Effector memory CD8-positive, alpha-beta T cell (primary cell): Measurements from ENCODE around the gene MEN1.

ENCODE experiments used
- ATAC-seq: fragments of 150-1000 bp; cut with Tn5 transposase; replicated peaks from 2 replicates; pipeline ENCODE4 v1.10.0; 2021; ENCODE audit warnings: mild to moderate bottlenecking, moderate library complexity
- DNase-seq, 3 experiments: peaks; one replicate each; pipeline ENCODE4 v3.0.0; 2021
- H3K27ac Mint-ChIP-seq, 2 donors: one replicate each; pipeline ENCODE4 v1.8.0; 2022; ENCODE audit warnings: mild to moderate bottlenecking in 2 of 2, mixed read lengths in 2 of 2, moderate library complexity in 2 of 2
- H3K27me3 Mint-ChIP-seq, 2 donors: one replicate each; pipeline ENCODE4 v1.8.0; 2022; ENCODE audit warnings: mixed read lengths in 2 of 2
- H3K36me3 Mint-ChIP-seq: one replicate; pipeline ENCODE4 v1.8.0; 2022; ENCODE audit warnings: mild to moderate bottlenecking, moderate library complexity, mixed read lengths; ENCODE audit not compliant: insufficient read depth
- H3K4me1 Mint-ChIP-seq, 2 donors: one replicate each; pipeline ENCODE4 v1.8.0; 2022; ENCODE audit warnings: low read depth in 2 of 2, mixed read lengths in 2 of 2
- H3K4me3 Mint-ChIP-seq, 2 donors: one replicate each; pipeline ENCODE4 v1.8.0; 2022; ENCODE audit warnings: mild to moderate bottlenecking in 2 of 2, mixed read lengths in 2 of 2, moderate library complexity in 2 of 2
- H3K9me3 Mint-ChIP-seq, 2 donors: one replicate each; pipeline ENCODE4 v1.8.0; 2022; ENCODE audit warnings: mixed read lengths in 2 of 2

MEN1 gene

DNA sequence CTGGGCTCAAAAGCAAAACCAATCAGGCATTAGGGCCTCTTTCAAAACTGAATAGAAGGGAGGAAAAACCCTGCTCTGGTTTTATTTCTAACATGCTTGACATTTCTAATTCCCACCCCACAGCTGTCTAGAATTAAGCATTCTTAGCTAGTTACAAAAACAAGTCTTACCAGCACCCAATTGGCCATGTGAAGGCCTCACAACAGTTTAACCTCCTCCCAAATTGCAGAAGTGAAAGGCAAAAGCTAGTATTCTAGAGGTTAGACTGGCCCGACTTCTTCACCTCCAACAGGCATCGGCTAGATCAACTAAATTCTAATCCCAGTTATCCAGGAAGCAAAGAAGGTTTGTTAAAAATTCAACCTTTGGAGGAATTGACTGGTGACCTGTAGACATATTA lies 38.5 kb downstream of the MEN1 start:
- H3K36me3 Mint-ChIP-seq: peaks cover 100% of the 10 kb centered on the region
- ATAC-seq (no peak), DNase-seq (no peak)
- H3K4me1 Mint-ChIP-seq: peaks cover 58 to 69% of the 10 kb centered on the region in 2 donors
- peak overlapping the region; percentile 19 to 36 for H3K4me3 Mint-ChIP-seq
- H3K9me3 Mint-ChIP-seq: no peaks in the 10 kb centered on the region
- no peaks in the 10 kb centered on the region for H3K27me3 Mint-ChIP-seq
- H3K27ac Mint-ChIP-seq: peak overlapping the region; percentile 8 to 82

DNA sequence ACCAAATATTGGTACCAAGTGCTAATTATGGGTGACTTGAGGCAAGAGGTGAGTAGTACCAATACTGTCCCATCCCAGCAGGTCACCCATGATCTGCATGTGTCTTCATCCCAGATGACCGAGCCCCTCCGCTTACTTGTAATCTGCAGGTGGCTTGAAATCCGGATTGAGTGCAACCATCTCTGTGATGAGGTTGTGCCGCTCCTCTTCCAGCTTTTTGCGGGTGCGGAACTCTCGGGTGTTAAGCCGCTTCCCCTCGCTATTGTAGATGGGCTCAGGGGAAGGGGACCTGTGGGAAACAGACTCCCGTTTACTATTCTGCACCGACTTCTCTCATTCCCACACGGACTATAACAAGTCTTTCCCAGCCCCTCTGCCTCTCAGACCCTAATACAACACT lies 40.2 kb downstream of the MEN1 start:
- peaks cover 55 to 66% of the 10 kb centered on the region in 2 donors for H3K4me1 Mint-ChIP-seq
- no peak overlapping the region for H3K4me3 Mint-ChIP-seq

DNA sequence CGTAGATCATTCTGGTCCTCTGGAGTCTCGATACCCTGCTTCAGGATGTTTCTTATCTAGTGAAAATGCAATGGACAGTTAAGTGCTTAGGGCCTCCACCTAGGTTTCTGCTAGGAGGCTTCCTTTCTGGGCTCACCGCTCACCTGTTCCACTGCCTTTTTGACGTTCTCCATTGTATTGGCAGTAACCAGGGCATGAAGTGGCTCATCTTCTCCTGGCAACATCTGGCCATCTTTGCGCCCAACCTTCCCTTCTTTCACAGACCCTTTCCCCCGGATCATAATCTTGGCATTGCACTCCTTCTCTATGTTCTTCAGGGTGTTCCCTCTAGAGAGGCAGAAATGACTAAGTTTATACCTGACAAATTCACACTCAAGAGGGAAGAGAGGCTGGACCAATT lies 41.1 kb downstream of the MEN1 start:
- peak overlapping the region; percentile 27 to 97 for H3K27ac Mint-ChIP-seq
- H3K4me1 Mint-ChIP-seq: peaks cover 61 to 67% of the 10 kb centered on the region in 2 donors
- peak overlapping the region; percentile 18 to 36 for H3K4me3 Mint-ChIP-seq
- no peaks in the 10 kb centered on the region for H3K27me3 Mint-ChIP-seq
- H3K36me3 Mint-ChIP-seq: peaks cover 100% of the 10 kb centered on the region
- H3K9me3 Mint-ChIP-seq: no peaks in the 10 kb centered on the region
- DNase-seq (no peak), ATAC-seq (no peak)

More for the DNA sequence above, 40.2 kb downstream of the MEN1 start:
- Mint-ChIP-seq H3K27me3 (no peaks in the 10 kb centered on the region), H3K36me3 (peaks cover 100% of the 10 kb centered on the region), H3K27ac (peak overlapping the region; percentile 77 to 87), H3K9me3 (no peaks in the 10 kb centered on the region)
- DNase-seq (no peak), ATAC-seq (no peak)

DNA sequence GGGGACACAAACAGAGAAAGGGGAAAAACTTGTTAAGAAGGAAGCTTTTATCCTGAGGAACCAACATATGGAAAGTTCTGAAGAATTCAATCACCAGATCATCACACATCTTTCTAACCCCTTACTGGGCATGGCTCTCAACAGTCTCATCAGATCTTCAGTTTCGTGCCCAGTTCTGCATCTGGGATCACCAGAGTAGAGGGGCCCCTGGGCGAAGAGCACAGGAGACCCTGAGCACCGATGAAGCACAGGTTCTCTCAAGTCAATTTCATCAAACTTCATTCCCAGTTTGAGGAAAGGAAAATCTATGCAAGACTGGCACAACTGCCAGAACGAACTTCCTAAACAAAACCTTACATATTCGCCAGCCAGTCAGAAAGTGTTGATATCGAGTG lies 42.1 kb downstream of the MEN1 start:
- H3K4me3 Mint-ChIP-seq: peak overlapping the region in 1 of 2 donors; percentile 34
- ATAC-seq: no peak
- DNase-seq: no peak
- no peaks in the 10 kb centered on the region for H3K27me3 Mint-ChIP-seq
- H3K9me3 Mint-ChIP-seq: no peaks in the 10 kb centered on the region
- H3K4me1 Mint-ChIP-seq: peaks cover 67 to 69% of the 10 kb centered on the region in 2 donors
- H3K27ac Mint-ChIP-seq: peak overlapping the region; percentile 86 to 97
- peaks cover 100% of the 10 kb centered on the region for H3K36me3 Mint-ChIP-seq

DNA sequence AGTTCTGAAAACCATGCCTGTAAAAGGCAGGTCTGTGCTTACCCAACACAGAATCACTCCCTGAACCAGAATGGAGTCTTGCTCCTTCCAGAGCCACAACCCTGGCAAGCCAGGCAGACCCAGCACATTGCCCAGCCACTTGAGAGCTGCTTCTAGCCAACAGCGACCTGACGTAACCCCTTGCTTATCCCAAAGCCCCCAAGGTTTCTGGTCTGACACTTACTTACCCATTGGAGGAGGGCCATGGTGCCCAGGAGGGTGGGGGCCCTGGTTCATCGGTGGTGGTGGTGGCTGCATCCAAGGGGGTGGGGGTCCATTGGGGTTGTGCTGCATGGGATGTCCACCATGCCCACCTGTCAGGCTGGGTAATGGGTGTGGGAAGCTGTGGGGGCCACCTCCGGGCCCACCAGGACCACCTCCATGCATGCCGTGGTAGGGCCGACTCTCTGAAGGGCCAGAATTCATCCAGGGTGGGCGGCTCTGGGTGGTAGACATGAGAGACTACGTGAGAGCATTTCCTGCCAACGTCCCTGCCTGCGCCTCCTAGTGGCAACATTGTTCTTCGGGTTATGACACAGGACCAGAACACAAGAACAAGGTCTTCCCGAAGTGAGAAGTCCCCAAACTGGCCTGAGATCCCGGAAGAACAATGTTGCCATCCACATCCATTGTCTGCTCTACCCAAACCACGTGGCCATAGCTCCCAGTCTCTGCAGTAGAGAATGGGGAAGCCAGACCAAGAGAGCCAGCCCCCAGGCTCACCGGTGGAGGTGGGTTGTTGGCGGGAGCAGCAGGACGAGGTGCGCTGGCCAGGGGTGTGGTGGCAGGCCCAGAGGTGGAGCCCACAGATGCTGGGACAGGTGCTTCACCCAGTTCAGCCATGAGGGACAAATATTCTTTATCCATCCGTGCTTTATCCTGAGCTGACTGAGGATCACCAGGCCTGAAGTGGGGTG lies 42.7 kb downstream of the MEN1 start:
- DNase-seq (peak; percentile 81 to 85 (median 84)), ATAC-seq (peak; percentile 34)
- peaks cover 100% of the 10 kb centered on the region for H3K36me3 Mint-ChIP-seq
- H3K4me1 Mint-ChIP-seq: peaks cover 70 to 72% of the 10 kb centered on the region in 2 donors
- no peaks in the 10 kb centered on the region for H3K9me3 Mint-ChIP-seq
- H3K27ac Mint-ChIP-seq: peak overlapping the region; percentile 86 to 97
- peak overlapping the region; percentile 64 to 81 for H3K4me3 Mint-ChIP-seq
- H3K27me3 Mint-ChIP-seq: no peaks in the 10 kb centered on the region

DNA sequence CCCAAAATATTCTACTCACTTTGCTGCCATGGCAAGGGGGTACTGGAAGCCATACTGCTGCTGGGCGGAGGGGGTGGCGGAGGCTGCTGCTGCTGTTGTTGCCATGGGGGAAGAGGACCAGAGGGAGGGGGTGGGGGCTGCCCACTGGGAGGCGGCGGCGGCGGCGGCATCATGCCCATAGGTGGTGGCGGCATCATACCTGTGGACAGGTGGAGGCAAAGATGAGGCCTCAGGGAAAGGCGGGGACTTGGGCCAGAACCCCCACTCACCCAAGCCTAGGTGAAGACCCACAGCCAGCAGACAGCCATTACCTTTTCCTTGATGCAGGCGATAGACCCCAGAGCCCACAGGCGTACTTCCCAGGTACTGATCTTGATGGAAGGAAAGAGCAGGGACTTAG lies 43.5 kb downstream of the MEN1 start:
- peak overlapping the region; percentile 86 to 97 for H3K27ac Mint-ChIP-seq
- peaks cover 70 to 71% of the 10 kb centered on the region in 2 donors for H3K4me1 Mint-ChIP-seq
- DNase-seq (no peak), ATAC-seq (no peak)
- H3K27me3 Mint-ChIP-seq: no peaks in the 10 kb centered on the region
- peaks cover 100% of the 10 kb centered on the region for H3K36me3 Mint-ChIP-seq
- peak overlapping the region in 1 of 2 donors; percentile 81 for H3K4me3 Mint-ChIP-seq
- no peaks in the 10 kb centered on the region for H3K9me3 Mint-ChIP-seq

DNA sequence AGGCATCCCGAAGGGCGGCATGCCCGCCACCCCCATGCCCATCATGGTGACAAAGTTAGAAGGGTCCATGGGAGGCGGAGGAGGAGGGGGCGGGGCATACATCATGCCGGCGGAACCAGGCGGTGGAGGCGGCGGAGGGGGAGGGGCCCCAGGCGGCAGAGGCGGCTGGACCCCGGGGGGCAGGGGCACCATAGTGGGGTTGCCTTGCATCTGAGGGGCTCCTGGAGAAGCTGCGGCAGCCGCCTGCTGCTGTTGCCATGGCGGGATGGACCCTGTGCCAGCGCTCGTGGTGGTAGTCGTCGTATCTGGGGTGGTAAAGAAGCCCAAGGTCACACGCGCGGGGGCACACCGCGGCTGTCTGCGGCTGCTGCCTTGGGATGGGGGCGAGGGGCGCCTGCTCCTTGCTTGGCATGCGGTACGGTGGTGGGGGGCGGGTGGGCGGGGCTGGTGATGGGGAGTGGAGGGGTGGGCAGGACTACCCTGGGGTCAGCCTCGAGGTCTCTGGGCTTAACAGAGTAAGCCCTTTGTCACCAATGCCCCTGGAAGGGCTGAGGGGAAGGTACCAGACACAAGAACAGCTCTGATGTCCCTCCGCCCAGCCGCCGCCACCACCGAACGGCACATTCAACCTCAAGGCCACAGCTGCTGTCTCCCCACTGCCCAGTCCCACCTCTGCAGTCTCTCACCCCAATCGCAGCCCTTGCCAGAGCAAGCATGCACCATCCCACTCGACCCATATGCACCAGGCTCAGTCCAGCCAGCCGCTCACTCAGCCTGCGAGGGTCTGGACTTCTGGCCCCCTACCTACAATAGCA lies 44.3 kb downstream of the MEN1 start:
- H3K36me3 Mint-ChIP-seq: peaks cover 100% of the 10 kb centered on the region
- no peaks in the 10 kb centered on the region for H3K27me3 Mint-ChIP-seq
- no peak for DNase-seq
- H3K9me3 Mint-ChIP-seq: no peaks in the 10 kb centered on the region
- peaks cover 65 to 76% of the 10 kb centered on the region in 2 donors for H3K4me1 Mint-ChIP-seq
- H3K4me3 Mint-ChIP-seq: peak overlapping the region; percentile 81 to 82
- H3K27ac Mint-ChIP-seq: peak overlapping the region; percentile 86 to 97
- no peak for ATAC-seq

DNA sequence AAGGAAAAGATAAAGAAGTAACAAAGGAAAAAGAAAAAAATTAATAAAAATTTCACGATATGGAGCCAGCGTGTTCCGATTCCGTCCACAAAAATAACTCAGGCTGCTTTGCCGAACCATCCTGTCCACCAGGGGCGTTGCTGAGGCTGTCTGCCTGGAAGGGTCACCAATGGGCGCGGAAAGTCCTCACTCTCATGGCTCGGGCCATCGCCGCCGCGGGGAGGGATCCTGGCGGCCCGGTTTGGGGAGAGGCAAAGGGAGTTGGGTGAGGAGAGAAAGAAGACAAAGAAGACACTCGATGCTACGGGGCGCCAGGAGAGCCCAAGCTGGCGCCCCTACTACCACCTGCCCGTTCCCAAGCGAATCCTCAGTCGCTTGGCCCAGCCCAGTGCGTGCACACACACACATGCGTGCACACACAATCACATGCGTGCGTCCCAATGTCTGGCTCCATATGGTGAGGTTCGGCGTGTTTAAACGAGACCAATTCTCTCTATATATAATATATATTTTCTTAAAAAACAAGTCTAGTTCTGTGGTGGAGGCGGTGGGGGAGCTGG lies 45.0 kb downstream of the MEN1 start:
- peaks cover 100% of the 10 kb centered on the region for H3K36me3 Mint-ChIP-seq
- no peaks in the 10 kb centered on the region for H3K9me3 Mint-ChIP-seq
- peaks cover 65 to 78% of the 10 kb centered on the region in 2 donors for H3K4me1 Mint-ChIP-seq

DNA sequence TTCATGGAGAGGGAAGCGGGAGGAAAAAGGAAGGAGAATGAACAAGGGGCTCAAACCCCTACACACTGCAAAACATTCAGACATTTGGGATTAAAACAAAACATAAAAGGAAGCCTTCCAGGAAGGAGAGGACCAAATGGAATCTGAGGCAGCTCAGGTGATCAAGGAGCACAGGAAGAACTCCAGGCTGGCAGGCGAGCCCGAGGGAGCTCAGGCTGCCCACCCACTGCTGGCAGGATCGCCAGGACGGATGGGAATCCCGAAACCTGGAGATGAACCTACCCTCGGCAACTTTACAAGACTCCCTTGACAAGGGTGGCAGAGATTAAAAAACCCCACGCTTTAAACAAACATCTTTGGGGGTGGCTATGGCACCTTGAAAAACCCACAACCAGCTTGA lies 45.6 kb downstream of the MEN1 start:
- H3K27me3 Mint-ChIP-seq: no peaks in the 10 kb centered on the region
- no peaks in the 10 kb centered on the region for H3K9me3 Mint-ChIP-seq
- peak overlapping the region; percentile 85 to 97 for H3K27ac Mint-ChIP-seq
- peak overlapping the region; percentile 81 to 82 for H3K4me3 Mint-ChIP-seq
- H3K36me3 Mint-ChIP-seq: peaks cover 100% of the 10 kb centered on the region
- ATAC-seq (no peak), DNase-seq (no peak)
- peaks cover 65 to 82% of the 10 kb centered on the region in 2 donors for H3K4me1 Mint-ChIP-seq

More for the DNA sequence above, 45.0 kb downstream of the MEN1 start:
- peak overlapping the region; percentile 81 to 82 for H3K4me3 Mint-ChIP-seq
- DNase-seq (no peak), ATAC-seq (no peak)
- H3K27ac Mint-ChIP-seq: peak overlapping the region; percentile 85 to 97
- H3K27me3 Mint-ChIP-seq: no peaks in the 10 kb centered on the region

DNA sequence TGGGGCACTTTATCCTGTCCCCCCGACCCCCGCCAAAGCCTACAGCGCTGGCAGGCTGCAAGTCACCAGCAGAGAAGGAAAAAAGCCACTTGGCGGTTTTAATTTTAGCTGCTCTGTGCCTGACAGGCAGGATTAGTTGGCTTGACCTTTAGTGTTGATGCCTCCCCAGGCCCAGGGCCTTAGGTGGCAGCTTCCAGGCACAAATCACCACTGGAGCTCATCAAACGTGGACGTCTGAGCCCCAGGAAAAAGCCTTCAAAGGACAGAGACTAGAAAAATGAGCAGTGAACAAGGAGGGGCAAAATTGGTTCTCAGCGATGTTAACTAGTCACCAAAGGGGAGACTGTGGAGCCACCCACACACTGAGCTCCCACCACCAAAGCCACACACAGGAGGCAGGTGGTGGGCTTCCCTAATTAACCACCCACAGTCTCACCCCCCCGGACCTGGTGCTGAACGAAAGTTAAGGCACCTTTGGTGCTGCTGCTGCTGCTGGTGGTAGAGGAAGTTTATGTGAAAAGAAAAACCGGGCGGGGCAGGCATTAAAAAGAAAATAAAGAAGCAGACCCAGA lies 46.2 kb downstream of the MEN1 start:
- H3K9me3 Mint-ChIP-seq: no peaks in the 10 kb centered on the region
- H3K27ac Mint-ChIP-seq: peak overlapping the region; percentile 85 to 97
- peak overlapping the region; percentile 81 to 82 for H3K4me3 Mint-ChIP-seq
- H3K4me1 Mint-ChIP-seq: peaks cover 64 to 83% of the 10 kb centered on the region in 2 donors
- peaks cover 100% of the 10 kb centered on the region for H3K36me3 Mint-ChIP-seq
- ATAC-seq (peak; percentile 77), DNase-seq (peak; percentile 63 to 72 (median 67))
- H3K27me3 Mint-ChIP-seq: no peaks in the 10 kb centered on the region

DNA sequence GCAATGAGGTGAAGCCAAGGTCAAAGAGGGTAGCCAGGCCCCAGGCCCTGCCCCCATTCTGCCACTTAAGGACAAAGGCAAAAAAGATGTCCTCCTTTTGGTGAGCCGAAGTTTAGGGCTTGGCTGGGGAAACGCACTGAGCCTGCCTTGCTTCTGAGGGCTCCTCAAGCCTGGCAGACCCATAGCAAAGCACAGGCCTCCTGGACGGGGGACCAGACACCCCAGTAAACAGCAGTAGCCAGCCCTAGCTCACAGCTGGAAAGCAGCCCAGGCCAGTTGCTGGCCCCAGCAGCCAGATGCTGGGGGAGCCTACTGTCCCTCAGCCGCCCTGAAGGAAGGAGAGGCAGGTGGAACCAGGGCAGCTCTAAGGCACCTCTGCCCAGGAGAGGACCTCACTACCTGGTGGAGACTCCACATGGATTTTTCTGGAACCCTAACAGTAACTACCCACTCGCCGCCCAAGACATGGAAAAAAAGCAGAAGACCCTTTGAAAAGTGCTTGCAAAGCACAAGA lies 46.8 kb downstream of the MEN1 start:
- ATAC-seq (peak; percentile 4), DNase-seq (no peak)
- Mint-ChIP-seq H3K4me1 (peaks cover 63 to 80% of the 10 kb centered on the region in 2 donors), H3K36me3 (peaks cover 100% of the 10 kb centered on the region), H3K9me3 (no peaks in the 10 kb centered on the region), H3K27me3 (no peaks in the 10 kb centered on the region), H3K4me3 (peak overlapping the region; percentile 81 to 82), H3K27ac (peak overlapping the region; percentile 85 to 97)

DNA sequence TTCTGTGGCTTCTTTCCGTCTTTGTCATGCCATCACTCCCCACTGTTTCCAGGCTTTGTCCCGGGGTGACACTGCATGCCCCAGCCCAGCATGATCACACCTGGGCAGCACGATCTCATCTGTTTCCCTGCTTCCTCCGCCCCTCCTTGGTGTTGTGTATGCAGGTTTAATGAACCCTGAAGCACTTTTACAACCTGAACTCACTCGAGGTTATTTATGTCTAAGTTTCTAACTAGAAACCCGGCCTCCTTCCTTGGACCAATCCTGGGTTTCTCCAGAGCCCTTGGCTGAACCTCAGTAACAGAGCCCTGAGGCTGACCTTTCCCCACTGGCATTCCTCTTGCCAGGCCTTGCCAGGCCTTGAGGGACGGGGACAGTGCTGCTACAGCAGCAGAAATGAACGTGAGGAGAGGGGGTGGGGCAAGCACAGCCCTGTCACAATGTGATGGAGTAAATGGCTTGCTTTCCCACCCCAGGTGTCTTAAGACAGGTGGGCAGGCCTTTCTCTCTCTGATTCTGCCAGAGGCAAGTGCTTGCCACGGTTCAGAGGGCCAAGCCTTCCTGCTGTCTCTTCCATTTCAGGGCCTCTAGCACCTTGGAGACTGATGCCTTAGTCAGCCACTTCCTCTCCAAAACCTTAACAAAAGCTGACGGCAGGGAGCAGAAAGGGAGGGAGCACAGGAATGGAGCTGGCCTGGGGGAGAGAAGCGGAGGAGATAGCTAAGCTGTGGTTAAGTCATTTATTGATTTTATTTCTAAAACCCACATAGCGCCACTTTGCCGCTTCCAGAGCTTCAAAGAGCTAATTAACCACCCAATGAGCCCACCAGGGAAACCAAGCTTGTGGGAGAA lies 47.5 kb downstream of the MEN1 start:
- ATAC-seq: peak; percentile 3
- Mint-ChIP-seq H3K4me1 (peaks cover 61 to 75% of the 10 kb centered on the region in 2 donors), H3K4me3 (peak overlapping the region; percentile 81 to 82), H3K27ac (peak overlapping the region; percentile 85 to 97), H3K9me3 (no peaks in the 10 kb centered on the region), H3K27me3 (no peaks in the 10 kb centered on the region), H3K36me3 (peaks cover 99% of the 10 kb centered on the region)
- DNase-seq: no peak
